ENCODE measurements around the gene PCSK4. TPM values are rescaled to one million over a fixed set of nuclear protein-coding genes. Genes with fewer than 3 reads are reported as not detected.

Gene PCSK4
- total and polyA plus RNA-seq, 9 of the 15 experiments (the other 6 are each of a cell fraction or from before 2014, with no cell fraction given) = 0.01 to 9.1 (median 2.1) TPM; not detected in 1

GRCh38 chr19:1449467-1450442, 40.4 kb downstream of the PCSK4 start, which contains the start of gene APC2:
APC2 (plus strand) TSS chr19:1450121; CDS start chr19:1453002, 2,881 bp downstream.
- peak; percentile 53 for ATAC-seq
- Histone ChIP-seq H3K4me1 (replicated peaks in 1 of 2; ENCODE audit: control insufficient read depth in 2 of 2, insufficient read depth in 2 of 2, low read length in 2 of 2) (peaks cover 0 to 74% of the 10 kb centered on the region in 2 experiments; a peak in 4 of 5 replicates), H4K20me1 (replicated peaks; ENCODE audit: control insufficient read depth, insufficient read depth, low read length) (peaks cover 17% of the 10 kb centered on the region; the same call in 1 of the 2 replicates), H3K27me3 (ENCODE audit: control insufficient read depth in 2 of 2, insufficient read depth in 2 of 2, low read length in 2 of 2) (peaks cover 0 to 12% of the 10 kb centered on the region in 2 experiments; a peak in 1 of 5 replicates), H3K79me2 (ENCODE audit: control insufficient read depth, insufficient read depth, low read length) (no peaks in the 10 kb centered on the region), H3K4me3 (no peak within 1 kb of the TSS), H3K36me3 (ENCODE audit: control insufficient read depth, insufficient read depth, low read length) (no peaks in the 10 kb centered on the region), H2AFZ (ENCODE audit: low read depth, low read length) (no peak within 1 kb of the TSS), H3K9me1 (ENCODE audit: control insufficient read depth, insufficient read depth, low read length) (no peaks in the 10 kb centered on the region), H3K4me2 (ENCODE audit: insufficient read depth, low read length) (no peak within 1 kb of the TSS), H3K9ac (ENCODE audit: insufficient read depth in 1 of 2, low read depth in 2 of 2, low read length in 2 of 2) (no peak within 1 kb of the TSS), H3K27ac (ENCODE audit: extremely low read depth, low read depth, low read length) (no peak within 1 kb of the TSS), H3K9me3 (replicated peaks; ENCODE audit: control insufficient read depth, insufficient read depth, low read depth, low read length) (no peaks in the 10 kb centered on the region)
- intact Hi-C loops (cut with micrococcal nuclease) (loop anchor here (10.0 kb wide), 1 partner anchor 175 kb away; the partner anchor contains the start of gene FAM174C), in situ Hi-C loops (cut with MboI) (no loop called here)
- no peak for FAIRE-seq
- no TSS peak for BruUV-seq (replicated peaks)
- ChIA-PET POLR2A (interaction anchor here (1.2 to 1.5 kb wide), 2 partner anchors 10 to 180 kb away, joined by 3 to 5 read pairs; partner anchors contain the start of gene CIRBP), CTCF (ENCODE audit: low intra/inter-chr PET ratio) (interaction anchor here (0.5 to 0.6 kb wide), 2 partner anchors 468 to 488 kb away, joined by 3 to 6 read pairs; no protein-coding TSS in a partner anchor)
- peak; percentile 69 to 96 (median 94) for DNase-seq (ENCODE audit: extremely low read depth in 1 of 4, low spot score in 3 of 4)
- 3% methylated on average over 44 of the region's 74 CpGs for WGBS (ENCODE audit: insufficient coverage, low coverage, missing lambda C conversion rate)
- TF ChIP-seq HMGN3 (IDR thresholded peaks at IDR 0.05; ENCODE audit: borderline replicate concordance, extremely low read depth, insufficient read length, low read depth, low read length) = peak; percentile 37
- TF ChIP-seq MTA3 (IDR thresholded peaks at IDR 0.05; ENCODE audit: borderline replicate concordance) = peak; percentile 16; the same call in 1 of the 2 replicates
- 0 out of 2 replicates have a peak, but pooled peaks have one; percentile 26 for TF ChIP-seq THAP12 (CRISPR knock-in tag; IDR thresholded peaks at IDR 0.05)
- no peak for TF ChIP-seq ATF1 (CRISPR knock-in tag; IDR thresholded peaks at IDR 0.05)
- TF ChIP-seq ATF1 (tag; IDR thresholded peaks at IDR 0.05) = 0 out of 2 replicates have a peak, but pooled peaks have one; percentile 32
- no peak for TF ChIP-seq ZFPM2 (CRISPR knock-in tag; IDR thresholded peaks at IDR 0.05)
- TF ChIP-seq BMI1 (IDR thresholded peaks at IDR 0.05; ENCODE audit: low read length) = peak; percentile 59; the same call in 1 of the 2 replicates
- TF ChIP-seq RBM22 (IDR thresholded peaks at IDR 0.05; ENCODE audit: low read depth, low read length, poor library complexity, severe bottlenecking) = peak; percentile 47
- peak; percentile 69 for TF ChIP-seq FOS (IDR thresholded peaks at IDR 0.05; ENCODE audit: extremely low read depth, insufficient read length)
- TF ChIP-seq NFYB (IDR thresholded peaks at IDR 0.05; ENCODE audit: extremely low read depth, insufficient read length) = peak; percentile 83
- no peak for TF ChIP-seq ZNF586 (CRISPR knock-in tag; conservative IDR thresholded peaks at IDR 0.05)
